Endometrial microvascular endothelial cells (primary cell): ENCODE data around the gene ZFYVE16. TPM values are rescaled to one million over a fixed set of nuclear protein-coding genes. Genes with fewer than 3 reads are reported as not detected.
"Not testable (repeated sequence)": the region's sequence is repeated elsewhere in the genome, so short reads cannot be mapped to it uniquely, and the experiment has no call there.

Experiments used
- in situ Hi-C: cut with HindIII; loops from 2 replicates; pipeline ENCODE4 v1.10.0; 2017; ENCODE audit warnings: low sequenced_read_pairs, low pct_unique_long_range_greater_than_20kb; ENCODE audit errors: inconsistent ontology term
- total RNA-seq: library from RNA; depleted of rRNA; stranded (reverse); fragments of >200 nt; gene quantifications from one replicate; pipeline ENCODE4 v1.2.3, GENCODE V29; 2015; ENCODE audit errors: inconsistent ontology term

Gene ZFYVE16
- total RNA-seq: 36.3 TPM

- in situ Hi-C loops: no loop called here
These were observed at the start of gene ZFYVE16 for GRCh38 chr5:80407735-80408483. Gene ZFYVE16 (plus strand): TSS chr5:80408064. CDS start chr5:80434148, 26,084 bp downstream.

- in situ Hi-C loops: no loop called here
These were observed 46.9 kb upstream of the ZFYVE16 start for GRCh38 chr5:80360914-80361444.

- in situ Hi-C loops: no loop called here
These were observed 43.0 kb upstream of the ZFYVE16 start for GRCh38 chr5:80364892-80365291.

- in situ Hi-C loops: no loop called here
These were observed 39.0 kb upstream of the ZFYVE16 start for GRCh38 chr5:80368661-80369480.

DNA sequence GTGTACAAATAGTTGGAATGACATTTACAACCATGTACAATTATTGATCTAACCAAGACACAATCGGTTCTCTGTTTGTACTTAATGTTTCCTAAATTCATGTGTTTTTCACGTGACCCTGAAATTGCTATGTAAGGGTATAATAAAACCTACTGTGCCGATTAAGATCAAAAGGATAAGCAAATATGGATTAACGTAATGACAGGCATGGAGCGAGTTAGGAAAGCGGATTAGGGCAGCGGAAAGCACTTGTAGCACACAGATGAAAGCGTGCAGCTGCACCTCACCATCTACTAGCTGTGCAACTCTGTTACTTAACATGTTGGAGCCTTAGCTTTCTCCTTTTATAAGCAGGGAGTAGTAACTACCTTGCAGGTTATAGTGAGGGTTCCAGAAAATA, 38.3 kb upstream of the ZFYVE16 start:
- in situ Hi-C loops: no loop called here

- in situ Hi-C loops: no loop called here
These were observed 37.5 kb upstream of the ZFYVE16 start for GRCh38 chr5:80370390-80370789.

DNA sequence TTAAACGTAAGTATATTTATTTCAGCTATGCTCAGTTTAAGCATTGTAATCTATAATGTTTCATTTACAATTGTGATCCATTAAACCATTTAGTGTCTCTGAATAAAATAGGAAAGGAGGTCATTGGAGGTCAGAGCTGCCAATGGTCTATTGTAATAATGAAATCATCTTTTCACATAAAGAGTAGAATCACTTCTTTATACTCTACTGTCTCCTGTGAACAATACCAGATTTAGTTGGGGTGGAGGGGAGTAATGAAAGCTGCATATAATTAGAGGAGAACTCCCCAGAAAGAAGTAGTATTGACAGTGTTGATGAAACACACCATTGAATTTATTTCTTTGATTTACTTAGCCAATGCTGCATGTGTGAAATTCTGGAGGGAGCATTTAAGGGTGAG, 35.1 kb upstream of the ZFYVE16 start:
- in situ Hi-C loops: no loop called here

GRCh38 chr5:80374188-80374587, 33.7 kb upstream of the ZFYVE16 start:
- in situ Hi-C loops: no loop called here

- in situ Hi-C loops: no loop called here
These were observed 31.3 kb upstream of the ZFYVE16 start for GRCh38 chr5:80376557-80376956.

DNA sequence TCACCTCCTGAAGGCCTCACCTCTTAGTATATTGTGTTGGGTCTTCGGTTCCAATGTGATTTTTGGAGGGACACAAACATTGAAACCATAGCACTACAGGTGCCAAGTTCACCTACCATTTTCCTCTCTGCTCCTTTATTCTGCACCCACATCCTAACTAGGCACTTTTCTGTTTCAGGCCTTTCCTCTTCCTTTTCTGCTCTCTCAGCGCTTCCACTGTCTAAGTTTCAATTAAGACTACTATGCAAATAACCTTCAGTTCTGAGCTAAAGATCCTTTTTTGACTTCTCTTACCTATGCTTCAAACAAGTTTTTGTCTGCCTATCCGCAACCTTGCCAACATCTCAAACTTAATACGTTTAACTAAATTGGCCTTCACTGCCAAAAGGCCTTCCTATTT, 25.4 kb upstream of the ZFYVE16 start:
- in situ Hi-C loops: no loop called here

- in situ Hi-C loops: no loop called here
These were observed 20.6 kb upstream of the ZFYVE16 start for GRCh38 chr5:80387063-80387768.

- in situ Hi-C loops: no loop called here
These were observed 18.3 kb upstream of the ZFYVE16 start for GRCh38 chr5:80389580-80389979.

DNA sequence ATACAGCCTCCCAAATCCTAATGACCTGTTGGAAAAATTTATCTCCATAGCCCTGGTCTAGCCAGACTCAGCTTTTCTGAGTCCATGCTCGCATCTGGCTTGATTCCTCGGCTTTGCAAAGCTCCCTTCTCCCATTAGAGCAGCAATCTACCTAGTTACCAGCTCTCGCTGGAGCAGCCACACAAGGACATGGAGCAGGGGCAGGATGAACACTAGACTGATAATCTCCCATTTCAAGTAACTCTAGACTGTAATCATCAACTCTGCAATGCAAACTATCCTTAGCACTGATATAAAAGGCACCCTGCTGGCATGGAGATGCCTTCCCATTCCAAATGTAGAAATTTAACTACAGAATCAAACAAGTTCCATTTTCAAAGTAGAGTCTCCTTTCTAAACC, 17.5 kb upstream of the ZFYVE16 start:
- in situ Hi-C loops: not testable (repeated sequence)

GRCh38 chr5:80391267-80391666, 16.6 kb upstream of the ZFYVE16 start:
- in situ Hi-C loops: not testable (repeated sequence)

- in situ Hi-C loops: no loop called here
These were observed 8.2 kb upstream of the ZFYVE16 start for GRCh38 chr5:80399526-80400239.

GRCh38 chr5:80400368-80400767, 7.5 kb upstream of the ZFYVE16 start:
- in situ Hi-C loops: not testable (repeated sequence)

DNA sequence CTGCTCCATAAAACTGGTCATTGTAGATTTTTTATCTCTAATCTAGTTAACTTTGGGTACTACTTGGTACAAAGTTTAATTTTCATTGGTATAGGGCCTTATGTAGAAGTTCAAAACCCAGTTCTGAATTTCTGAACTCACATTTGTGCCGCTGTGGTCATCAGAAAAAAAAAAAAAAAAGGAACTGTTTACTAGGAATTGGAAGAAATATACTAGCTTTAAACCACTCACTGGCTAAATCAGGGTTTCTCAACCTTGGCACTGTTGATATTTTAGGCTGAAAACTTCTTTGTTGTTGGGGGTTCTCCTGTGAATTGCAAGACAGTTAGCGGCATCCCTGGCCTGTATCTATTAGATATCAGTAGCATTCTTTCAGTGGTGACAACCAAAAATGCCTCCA, 4.1 kb upstream of the ZFYVE16 start:
- in situ Hi-C loops: no loop called here

- in situ Hi-C loops: no loop called here
These were observed 707 bp upstream of the ZFYVE16 start for GRCh38 chr5:80406980-80407734.
